Esophagus squamous epithelium (tissue), 5 donors: ENCODE measurements around the gene GUCA2A. TPM values are rescaled to one million over a fixed set of nuclear protein-coding genes. Genes with fewer than 3 reads are reported as not detected.

ENCODE experiments used
- DNase-seq: peaks from one replicate; lab custom pipeline; 2025; lab: John Stamatoyannopoulos, UW
- H3K27ac ChIP-seq, 4 donors: fragments of 200-600 bp; sonication (generic); one replicate each; pipeline ENCODE4 v1.5.1; 2016 to 2019; ENCODE audit warnings: mild to moderate bottlenecking in 1 of 4
- H3K27me3 ChIP-seq, 4 donors: fragments of 200-600 bp; sonication (generic); 1 replicate in 3 of 4; 2 replicates in 1 of 4; pipeline versions ENCODE4 v1.5.1 to v1.6.0; 2017 to 2021; ENCODE audit warnings: antibody characterized with exemption in 1 of 4
- H3K36me3 ChIP-seq, 3 donors: fragments of 200-600 bp; sonication (generic); one replicate each; pipeline ENCODE4 v1.5.1; 2016 to 2019
- H3K4me1 ChIP-seq, 3 donors: fragments of 200-600 bp; sonication (generic); one replicate each; pipeline ENCODE4 v1.5.1; 2017 to 2019
- H3K4me3 ChIP-seq, 4 donors: fragments of 200-600 bp; sonication (generic); 1 replicate in 3 of 4; 2 replicates in 1 of 4; pipeline ENCODE4 v1.5.1; 2016 to 2019; ENCODE audit warnings: mild to moderate bottlenecking in 2 of 4, moderate library complexity in 1 of 4
- H3K9me3 ChIP-seq, 3 donors: fragments of 200-600 bp; sonication (generic); one replicate each; pipeline ENCODE4 v1.5.1; 2016 to 2019
- POLR2A ChIP-seq, 4 donors: fragments of 450-650 bp; IDR thresholded peaks; one replicate each; pipeline ENCODE4 v1.6.1; 2017; ENCODE audit warnings: antibody characterized with exemption in 4 of 4, mild to moderate bottlenecking in 4 of 4, moderate library complexity in 3 of 4
- WGBS, 2 donors: methylation state at CpG; one replicate each; pipeline ENCODE4 v1.1.5; 2018; 5-methylcytosine and 5-hydroxymethylcytosine counted together
- intact Hi-C: fragments of 100-400 bp; cut with DNase I; formaldehyde crosslinking; loops from one replicate; pipeline ENCODE4 v1.15.0; 2022
- total RNA-seq, 4 donors: library from RNA; depleted of rRNA; stranded (reverse); fragments of >200 nt; gene quantifications; one replicate each; pipeline ENCODE4 v1.1.0, GENCODE V29; 2016
- TF ChIP-seq, protein P1 (sequence below), 6 experiments: fragments of 450-650 bp in 4 of 6; fragments of 200-600 bp in 2 of 6; sonication (generic) in 2 of 6; IDR thresholded peaks; one replicate each; pipeline ENCODE4 v1.5.1; 2016 to 2019; ENCODE audit warnings: antibody characterized with exemption in 6 of 6, mild to moderate bottlenecking in 4 of 6, moderate library complexity in 4 of 6
- donor health status: DM: yes; HTN: yes; CAD: no.

GUCA2A gene
- total RNA-seq, 4 donors from 2014 or later: not detected

DNA sequence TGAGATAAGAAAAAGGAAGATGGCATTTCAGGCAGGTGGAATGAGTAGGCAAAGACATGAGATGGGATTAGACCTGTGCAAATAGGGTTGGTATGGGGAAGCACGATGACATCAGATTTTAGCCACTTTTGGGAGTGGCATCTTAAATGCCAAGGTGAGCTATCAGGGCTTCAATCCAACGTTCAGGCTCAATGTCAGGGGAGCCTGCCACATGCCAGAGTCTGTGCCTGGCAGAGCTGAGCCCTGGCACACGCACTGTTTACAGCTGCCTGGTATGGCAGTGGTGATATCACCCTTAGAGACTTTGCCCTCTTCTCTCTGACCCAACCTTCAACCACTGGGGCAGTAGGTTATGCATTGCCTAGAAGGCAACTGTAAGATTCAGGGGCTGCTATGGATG lies 12.4 kb downstream of the GUCA2A start:
- WGBS, 2 donors: 30 to 38% methylated on average over 2 to 3 of the region's 3 CpGs
- no peak overlapping the region for H3K27ac ChIP-seq
- H3K9me3 ChIP-seq: no peaks in the 10 kb centered on the region
- peaks cover 0 to 8% (median 0%) of the 10 kb centered on the region in 3 donors for H3K4me1 ChIP-seq
- peaks cover 0 to 37% (median 0%) of the 10 kb centered on the region in 4 donors for H3K27me3 ChIP-seq
- no peak for DNase-seq
- TF ChIP-seq POLR2A (IDR thresholded peaks at IDR 0.05): no peak
- TF ChIP-seq, protein P1, sequence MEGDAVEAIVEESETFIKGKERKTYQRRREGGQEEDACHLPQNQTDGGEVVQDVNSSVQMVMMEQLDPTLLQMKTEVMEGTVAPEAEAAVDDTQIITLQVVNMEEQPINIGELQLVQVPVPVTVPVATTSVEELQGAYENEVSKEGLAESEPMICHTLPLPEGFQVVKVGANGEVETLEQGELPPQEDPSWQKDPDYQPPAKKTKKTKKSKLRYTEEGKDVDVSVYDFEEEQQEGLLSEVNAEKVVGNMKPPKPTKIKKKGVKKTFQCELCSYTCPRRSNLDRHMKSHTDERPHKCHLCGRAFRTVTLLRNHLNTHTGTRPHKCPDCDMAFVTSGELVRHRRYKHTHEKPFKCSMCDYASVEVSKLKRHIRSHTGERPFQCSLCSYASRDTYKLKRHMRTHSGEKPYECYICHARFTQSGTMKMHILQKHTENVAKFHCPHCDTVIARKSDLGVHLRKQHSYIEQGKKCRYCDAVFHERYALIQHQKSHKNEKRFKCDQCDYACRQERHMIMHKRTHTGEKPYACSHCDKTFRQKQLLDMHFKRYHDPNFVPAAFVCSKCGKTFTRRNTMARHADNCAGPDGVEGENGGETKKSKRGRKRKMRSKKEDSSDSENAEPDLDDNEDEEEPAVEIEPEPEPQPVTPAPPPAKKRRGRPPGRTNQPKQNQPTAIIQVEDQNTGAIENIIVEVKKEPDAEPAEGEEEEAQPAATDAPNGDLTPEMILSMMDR (IDR thresholded peaks at IDR 0.05): no peak
- H3K36me3 ChIP-seq: no peaks in the 10 kb centered on the region
- no peak overlapping the region for H3K4me3 ChIP-seq
- intact Hi-C loops: no loop called here

GRCh38 chr1:42150651-42151050 lies 13.9 kb downstream of the GUCA2A start:
- peaks cover 0 to 52% (median 0%) of the 10 kb centered on the region in 4 donors for H3K27me3 ChIP-seq
- intact Hi-C loops: no loop called here
- DNase-seq: no peak
- peaks cover 0 to 19% (median 3%) of the 10 kb centered on the region in 3 donors for H3K4me1 ChIP-seq
- no peak overlapping the region for H3K4me3 ChIP-seq
- no peaks in the 10 kb centered on the region for H3K36me3 ChIP-seq
- WGBS, 2 donors: 88 to 89% methylated on average over 4 to 5 of the region's 5 CpGs
- H3K9me3 ChIP-seq: no peaks in the 10 kb centered on the region
- H3K27ac ChIP-seq: no peak overlapping the region
- no peak for TF ChIP-seq POLR2A (IDR thresholded peaks at IDR 0.05)
- TF ChIP-seq, protein P1 (IDR thresholded peaks at IDR 0.05): no peak

DNA sequence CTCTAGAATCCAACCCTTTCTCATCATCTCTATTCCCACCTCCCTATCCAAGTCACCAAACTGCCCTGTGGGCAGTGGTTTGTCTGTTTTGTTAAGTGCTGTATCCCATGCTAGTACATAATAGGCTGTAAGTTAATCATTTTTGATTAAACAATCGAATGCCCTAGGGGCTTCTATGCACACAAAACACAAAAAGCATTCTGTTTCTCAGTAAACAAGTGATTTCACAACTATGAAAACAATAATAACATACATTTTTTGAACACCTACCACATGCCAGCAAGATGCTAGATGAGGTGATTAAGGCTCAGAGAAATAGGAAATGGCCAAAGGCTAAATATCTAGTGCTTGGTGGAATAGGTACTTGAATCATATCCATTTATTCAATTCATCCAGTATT lies 16.4 kb downstream of the GUCA2A start:
- no peaks in the 10 kb centered on the region for H3K9me3 ChIP-seq
- peaks cover 0 to 68% (median 0%) of the 10 kb centered on the region in 4 donors for H3K27me3 ChIP-seq
- TF ChIP-seq, protein P1 (IDR thresholded peaks at IDR 0.05): no peak
- no peak for TF ChIP-seq POLR2A (IDR thresholded peaks at IDR 0.05)
- no peak for DNase-seq
- H3K36me3 ChIP-seq: no peaks in the 10 kb centered on the region
- 50 to 57% methylated on average over 1 of the region's 1 CpG for WGBS, 2 donors
- intact Hi-C loops: no loop called here
- H3K4me3 ChIP-seq: no peak overlapping the region
- H3K4me1 ChIP-seq: peaks cover 0 to 23% (median 3%) of the 10 kb centered on the region in 3 donors
- no peak overlapping the region for H3K27ac ChIP-seq

- H3K27me3 ChIP-seq: peaks cover 0 to 78% (median 0%) of the 10 kb centered on the region in 4 donors
- WGBS, 2 donors: 15 to 19% methylated on average over 13 to 16 of the region's 19 CpGs
- DNase-seq: no peak
- TF ChIP-seq POLR2A (IDR thresholded peaks at IDR 0.05): no peak
- TF ChIP-seq, protein P1 (IDR thresholded peaks at IDR 0.05): peak; percentile 41 to 95 (median 89)
- intact Hi-C loops: no loop called here
- no peaks in the 10 kb centered on the region for H3K36me3 ChIP-seq
- no peaks in the 10 kb centered on the region for H3K9me3 ChIP-seq
- no peak overlapping the region for H3K4me3 ChIP-seq
- peaks cover 0 to 18% (median 3%) of the 10 kb centered on the region in 3 donors for H3K4me1 ChIP-seq
- H3K27ac ChIP-seq: no peak overlapping the region
Measured at GRCh38 chr1:42146626-42147320, 17.8 kb downstream of the GUCA2A start.

- Histone ChIP-seq H3K4me3 (no peak overlapping the region), H3K27ac (no peak overlapping the region), H3K4me1 (peaks cover 0 to 18% (median 3%) of the 10 kb centered on the region in 3 donors), H3K27me3 (peaks cover 0 to 84% (median 0%) of the 10 kb centered on the region in 4 donors), H3K9me3 (no peaks in the 10 kb centered on the region), H3K36me3 (no peaks in the 10 kb centered on the region)
- intact Hi-C loops: no loop called here
- WGBS, 2 donors: 58 to 62% methylated on average over 22 of the region's 41 CpGs
- DNase-seq: no peak
- no peak for TF ChIP-seq POLR2A (IDR thresholded peaks at IDR 0.05)
- TF ChIP-seq, protein P1 (IDR thresholded peaks at IDR 0.05): no peak
Measured at GRCh38 chr1:42145764-42146625, 18.6 kb downstream of the GUCA2A start.
